ENCODE results near the gene INSL3.
"Not testable (repeated sequence)": the region's sequence is repeated elsewhere in the genome, so short reads cannot be mapped to it uniquely, and the experiment has no call there.

Gene INSL3

DNA sequence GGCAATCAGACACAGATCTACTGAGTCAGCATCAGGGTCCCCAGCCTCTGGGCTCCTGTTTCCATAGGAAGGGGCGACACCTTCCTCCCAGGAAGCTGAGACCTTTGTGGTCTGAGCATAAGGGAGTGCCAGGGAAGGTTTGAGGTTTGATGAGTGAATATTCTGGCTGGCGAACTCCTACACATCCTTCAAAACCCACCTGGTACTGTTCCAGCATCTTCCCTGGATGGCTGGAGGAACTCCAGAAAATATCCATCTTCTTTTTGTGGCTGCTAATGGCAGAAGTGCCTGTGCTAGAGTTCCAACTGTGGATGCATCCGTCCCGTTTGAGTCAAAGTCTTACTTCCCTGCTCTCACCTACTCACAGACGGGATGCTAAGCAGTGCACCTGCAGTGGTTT is 9.2 kb downstream of the INSL3 start:
- no peak for DNase-seq (ENCODE audit: low read depth)

DNA sequence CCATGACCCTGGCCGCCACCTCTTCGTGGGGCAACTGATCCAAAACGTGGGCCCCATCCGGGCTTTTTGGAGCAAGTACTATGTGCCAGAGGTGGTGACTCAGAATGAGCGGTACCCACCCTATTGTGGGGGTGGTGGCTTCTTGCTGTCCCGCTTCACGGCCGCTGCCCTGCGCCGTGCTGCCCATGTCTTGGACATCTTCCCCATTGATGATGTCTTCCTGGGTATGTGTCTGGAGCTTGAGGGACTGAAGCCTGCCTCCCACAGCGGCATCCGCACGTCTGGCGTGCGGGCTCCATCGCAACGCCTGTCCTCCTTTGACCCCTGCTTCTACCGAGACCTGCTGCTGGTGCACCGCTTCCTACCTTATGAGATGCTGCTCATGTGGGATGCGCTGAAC is 9.6 kb downstream of the INSL3 start:
- no peak for DNase-seq (ENCODE audit: low read depth)

DNA sequence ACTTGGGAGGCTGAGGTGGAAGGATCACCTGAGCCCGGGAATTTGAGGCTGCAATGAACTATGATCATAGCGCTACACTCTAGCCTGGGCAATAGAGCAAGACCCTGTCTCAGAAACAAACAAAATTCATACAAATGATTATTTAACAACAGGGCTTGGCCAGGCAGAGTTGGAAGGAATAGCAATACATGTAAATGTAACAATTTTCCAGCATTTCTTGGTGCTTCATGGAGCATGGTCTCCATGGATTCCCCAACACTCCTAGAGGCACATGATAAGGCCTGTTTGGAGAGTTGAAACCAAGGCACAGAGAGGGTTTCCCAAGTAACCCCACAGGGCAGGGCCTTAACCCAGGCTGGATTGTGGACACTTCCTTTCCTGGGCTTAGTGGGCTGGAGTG is 10.2 kb downstream of the INSL3 start:
- DNase-seq (ENCODE audit: low read depth), result no peak

DNA sequence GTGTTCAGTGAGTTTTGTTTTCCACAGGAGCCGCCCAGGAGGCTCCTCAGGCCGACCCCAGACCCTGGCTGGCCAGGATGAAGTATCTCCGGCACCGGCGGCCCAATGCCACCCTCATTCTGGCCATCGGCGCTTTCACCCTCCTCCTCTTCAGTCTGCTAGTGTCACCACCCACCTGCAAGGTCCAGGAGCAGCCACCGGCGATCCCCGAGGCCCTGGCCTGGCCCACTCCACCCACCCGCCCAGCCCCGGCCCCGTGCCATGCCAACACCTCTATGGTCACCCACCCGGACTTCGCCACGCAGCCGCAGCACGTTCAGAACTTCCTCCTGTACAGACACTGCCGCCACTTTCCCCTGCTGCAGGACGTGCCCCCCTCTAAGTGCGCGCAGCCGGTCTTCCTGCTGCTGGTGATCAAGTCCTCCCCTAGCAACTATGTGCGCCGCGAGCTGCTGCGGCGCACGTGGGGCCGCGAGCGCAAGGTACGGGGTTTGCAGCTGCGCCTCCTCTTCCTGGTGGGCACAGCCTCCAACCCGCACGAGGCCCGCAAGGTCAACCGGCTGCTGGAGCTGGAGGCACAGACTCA is 13.5 kb downstream of the INSL3 start:
- no peak for DNase-seq (ENCODE audit: low read depth)

DNA sequence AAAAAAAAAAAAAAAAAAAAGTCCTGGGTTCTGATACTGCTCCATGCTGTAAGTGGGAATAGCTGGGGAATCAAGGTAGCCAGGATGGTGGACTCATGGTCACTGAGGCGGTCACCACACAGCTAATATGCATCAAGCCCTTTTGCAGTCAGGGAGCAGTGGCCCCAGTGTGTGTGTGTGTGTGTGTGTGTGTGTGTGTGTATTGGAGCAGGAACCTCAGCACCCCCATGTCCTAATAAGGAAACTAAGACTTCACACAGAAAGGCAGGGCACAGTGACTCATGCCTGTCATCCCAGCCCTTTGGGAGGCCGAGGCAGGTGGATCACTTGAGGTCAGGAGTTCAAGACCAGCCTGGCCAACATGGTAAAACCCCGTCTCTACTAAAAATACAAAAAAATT is 14.4 kb downstream of the INSL3 start:
- DNase-seq (ENCODE audit: low read depth), result no peak

DNA sequence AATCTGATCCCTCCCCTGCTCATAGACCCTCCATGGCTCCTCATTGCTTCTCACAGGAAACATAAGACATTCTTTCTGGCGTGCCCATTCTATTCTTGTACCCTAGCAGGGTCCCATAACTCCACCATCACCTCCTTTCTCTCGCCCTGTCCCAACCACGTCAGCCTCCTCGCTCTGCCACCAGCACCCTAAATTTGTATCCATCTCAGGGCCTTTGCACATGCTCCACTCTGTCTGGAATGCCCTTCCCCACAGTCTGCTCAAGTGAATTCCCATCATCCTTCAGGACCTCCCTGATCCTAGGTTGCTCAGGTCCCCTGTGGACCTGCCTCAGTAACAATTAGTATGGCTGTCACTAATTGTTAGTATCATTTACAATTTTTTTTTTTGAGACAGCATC is 15.9 kb downstream of the INSL3 start:
- no peak for DNase-seq (ENCODE audit: low read depth)

DNA sequence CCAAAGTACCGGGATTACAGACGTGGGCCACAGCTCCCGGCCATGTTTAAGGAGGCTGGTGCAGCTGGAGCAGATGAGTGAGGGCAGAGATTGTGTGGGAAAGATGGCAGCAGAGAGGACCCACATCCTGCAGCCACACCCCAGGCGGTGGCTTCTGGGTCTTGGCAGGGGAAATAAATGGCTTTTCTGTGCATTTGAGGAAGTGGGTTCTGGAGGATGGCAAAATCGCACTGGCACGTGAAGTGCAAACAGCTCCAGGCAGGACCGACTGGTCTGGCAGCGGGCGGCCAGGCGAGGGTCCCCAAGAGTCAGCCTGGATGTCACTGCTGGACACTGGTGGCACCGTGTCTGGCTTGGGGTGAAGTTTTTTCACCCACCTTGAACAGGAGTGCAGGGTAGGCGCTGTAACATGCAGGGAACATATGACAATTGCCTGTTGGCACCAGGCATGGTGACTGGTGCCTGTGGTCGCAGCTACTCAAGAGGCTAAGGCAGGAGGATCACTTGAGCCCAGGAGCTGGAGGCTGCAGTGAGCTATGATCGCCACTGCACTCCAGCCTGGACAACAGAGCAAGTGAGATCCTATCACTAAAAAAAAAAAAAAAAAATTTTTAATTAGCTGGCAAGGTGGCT is 17.9 kb downstream of the INSL3 start:
- DNase-seq (ENCODE audit: low read depth), result no peak

DNA sequence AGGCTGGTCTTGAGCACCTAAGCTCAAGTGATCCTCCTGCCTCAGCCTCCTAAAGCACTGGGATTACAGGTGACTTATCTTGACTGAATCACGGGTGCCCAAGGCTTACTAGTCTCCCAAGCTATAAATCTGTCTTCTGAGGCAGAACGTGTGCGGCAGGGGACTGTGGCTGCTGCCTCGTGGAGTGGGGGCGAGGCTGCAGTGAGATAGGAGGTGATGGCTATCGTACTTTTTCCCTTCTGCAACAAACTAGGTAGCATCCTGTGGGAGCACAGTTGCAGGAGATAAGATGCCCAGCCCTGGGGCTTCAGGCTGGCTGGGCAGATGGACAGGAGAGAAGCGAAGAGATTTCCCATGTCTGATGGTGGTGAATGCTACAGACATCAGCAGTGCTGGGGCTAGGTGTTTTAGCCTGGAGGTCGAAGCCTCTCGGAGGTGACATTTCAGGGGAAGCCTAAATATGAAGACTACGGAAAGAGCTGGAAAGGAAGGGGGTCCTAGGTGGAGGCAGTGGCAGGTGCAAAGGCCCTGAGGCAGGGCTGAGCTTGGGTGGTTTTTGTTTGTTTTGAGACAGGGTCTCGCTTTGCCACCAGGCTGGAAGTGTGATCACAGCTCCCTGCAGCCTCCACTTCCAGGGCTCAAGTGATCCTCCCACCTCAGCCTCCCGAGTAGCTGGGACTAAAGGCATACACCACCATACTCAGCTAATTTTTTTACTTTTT is 19.0 kb downstream of the INSL3 start:
- DNase-seq (ENCODE audit: low read depth), result no peak

DNA sequence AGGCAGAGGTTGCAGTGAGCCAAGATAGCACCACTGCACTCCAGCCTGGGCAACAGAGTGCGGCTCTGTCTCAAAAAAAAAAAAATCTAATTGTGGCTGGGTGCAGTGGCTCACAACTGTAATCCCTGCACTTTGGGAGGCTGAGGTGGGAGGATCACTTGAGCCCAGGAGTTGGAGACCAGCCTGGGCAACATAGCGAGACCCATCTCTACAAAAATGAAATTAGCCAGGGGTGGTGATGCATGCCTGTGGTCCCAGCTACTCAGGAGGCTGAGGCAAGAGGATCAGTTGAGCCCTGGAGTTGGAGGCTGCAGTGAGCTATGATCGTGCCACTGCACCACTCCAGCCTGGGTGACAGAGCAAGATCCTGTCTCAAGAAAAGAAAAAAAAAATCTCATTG is 22.7 kb downstream of the INSL3 start:
- not testable (repeated sequence) for DNase-seq (ENCODE audit: low read depth)

DNA sequence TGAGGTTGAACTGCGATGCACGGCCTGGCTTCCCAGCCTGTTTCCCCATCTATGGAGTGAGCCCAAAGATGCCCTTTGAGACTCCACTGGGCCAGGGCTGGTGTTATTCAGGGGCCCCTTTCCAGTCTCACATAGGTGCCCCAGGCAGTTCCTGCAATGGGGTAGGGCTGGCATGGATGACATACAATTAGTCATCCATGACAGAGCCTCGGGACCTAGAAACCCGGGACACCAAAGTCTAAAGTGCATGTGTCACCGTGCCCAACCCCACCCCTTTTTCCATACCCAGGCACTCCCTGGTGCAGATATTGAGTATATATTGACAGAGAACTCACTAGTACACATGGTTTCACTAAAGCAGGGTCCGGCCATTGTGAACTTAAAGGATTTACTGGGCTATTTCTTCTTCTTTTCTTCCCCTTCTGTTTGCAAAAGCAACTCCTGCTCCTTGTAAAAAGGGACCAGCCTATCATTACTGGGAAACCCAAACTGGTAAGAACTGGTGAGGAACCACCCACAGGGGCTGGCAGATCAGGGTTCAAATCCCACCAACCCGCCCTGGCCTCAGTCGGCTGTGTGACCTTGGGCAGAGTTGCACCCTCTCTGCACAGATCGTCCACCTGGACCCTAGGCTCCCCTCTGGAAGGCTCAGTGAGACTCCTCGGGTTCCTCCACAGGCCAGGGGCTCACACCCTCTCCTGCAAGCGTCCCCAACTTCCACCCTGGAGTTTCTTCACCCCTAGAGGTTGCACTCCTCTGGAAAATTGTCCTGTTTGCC is 23.7 kb downstream of the INSL3 start:
- no peak for DNase-seq (ENCODE audit: low read depth)

DNA sequence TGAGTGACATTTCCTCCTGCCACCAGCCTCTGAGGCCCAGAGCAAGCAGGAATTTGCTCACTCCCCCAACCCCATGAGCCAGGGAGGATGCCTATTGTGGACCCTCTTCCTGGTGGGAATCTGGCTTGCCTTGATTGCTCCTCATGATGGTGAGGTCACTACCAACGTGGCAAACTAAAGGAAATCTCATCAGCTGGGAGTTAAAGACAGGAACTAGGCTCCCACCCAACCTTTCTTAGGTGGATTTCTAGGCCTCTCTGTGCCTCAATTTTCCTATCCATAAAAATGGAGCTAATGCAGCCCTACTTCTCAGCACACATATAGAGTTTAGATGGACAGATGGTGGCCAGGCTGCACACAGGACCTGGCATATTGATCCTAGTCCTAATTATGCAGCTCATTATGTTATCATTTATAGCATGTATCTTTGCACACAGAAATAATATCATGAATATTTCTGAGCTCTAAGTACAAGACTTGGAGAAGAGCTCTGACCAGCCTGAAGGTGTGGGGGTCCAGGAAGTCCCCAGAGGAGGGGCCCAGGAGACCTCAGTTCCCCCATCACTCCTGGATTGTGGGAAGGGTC is 24.4 kb downstream of the INSL3 start:
- no peak for DNase-seq (ENCODE audit: low read depth)

DNA sequence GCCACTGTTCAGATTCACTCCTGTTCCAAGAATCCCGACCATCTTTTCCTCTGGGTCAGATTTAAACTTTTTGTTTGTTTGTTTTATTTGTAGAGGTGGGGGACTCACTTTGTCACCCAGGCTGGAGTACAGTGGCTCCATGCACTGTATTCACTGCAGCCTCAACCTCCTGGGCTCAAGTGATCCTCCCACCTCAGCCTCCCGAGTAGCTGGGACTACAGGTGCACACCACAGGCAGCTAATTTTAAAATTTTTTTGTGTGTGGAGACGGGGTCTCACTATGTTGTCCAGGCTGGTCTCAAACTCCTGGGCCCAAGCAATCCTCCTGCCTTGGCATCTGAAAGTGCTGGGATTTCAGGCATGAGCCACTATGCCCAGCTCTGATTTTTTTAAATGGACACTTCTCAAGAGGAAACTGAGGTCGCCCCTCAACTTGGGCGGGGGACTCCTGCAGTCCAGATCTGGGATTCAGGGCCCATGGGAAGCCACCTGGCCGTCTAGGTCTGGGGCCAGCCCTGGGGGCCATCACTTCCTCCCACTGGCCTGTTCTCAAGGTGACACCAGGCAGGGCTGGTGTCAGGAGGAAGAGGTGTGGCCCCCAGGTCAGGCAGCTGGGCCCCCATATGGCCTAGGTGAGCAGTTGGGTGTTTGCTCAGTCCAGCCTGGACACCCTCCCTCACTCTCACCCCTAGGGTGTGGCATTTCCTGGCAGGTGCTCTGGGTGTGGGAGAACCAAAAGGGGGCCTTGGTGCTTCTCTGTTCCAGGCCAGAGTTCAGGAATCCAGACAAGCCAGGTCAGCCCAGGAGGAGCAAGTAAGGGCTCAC is 25.1 kb downstream of the INSL3 start:
- DNase-seq (ENCODE audit: low read depth), result no peak

DNA sequence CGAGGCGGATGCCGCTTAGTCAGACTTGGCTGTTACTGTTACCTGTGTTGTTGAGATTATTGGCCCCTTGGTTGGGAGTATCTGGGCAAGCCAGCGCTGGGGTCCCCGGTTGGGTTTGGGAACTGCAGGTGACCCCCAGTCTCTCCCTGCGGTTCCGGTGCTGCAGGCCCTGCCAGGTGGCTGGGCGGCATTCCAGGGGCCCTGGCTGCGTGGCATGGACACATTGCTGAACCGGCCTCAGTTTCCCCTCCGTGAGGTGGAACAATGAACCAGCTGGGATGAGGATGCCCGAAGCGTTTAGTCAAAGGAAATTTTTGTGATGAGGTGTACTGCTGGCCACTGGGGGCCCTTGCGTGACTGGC is 25.8 kb downstream of the INSL3 start:
- no peak for DNase-seq (ENCODE audit: low read depth)

DNA sequence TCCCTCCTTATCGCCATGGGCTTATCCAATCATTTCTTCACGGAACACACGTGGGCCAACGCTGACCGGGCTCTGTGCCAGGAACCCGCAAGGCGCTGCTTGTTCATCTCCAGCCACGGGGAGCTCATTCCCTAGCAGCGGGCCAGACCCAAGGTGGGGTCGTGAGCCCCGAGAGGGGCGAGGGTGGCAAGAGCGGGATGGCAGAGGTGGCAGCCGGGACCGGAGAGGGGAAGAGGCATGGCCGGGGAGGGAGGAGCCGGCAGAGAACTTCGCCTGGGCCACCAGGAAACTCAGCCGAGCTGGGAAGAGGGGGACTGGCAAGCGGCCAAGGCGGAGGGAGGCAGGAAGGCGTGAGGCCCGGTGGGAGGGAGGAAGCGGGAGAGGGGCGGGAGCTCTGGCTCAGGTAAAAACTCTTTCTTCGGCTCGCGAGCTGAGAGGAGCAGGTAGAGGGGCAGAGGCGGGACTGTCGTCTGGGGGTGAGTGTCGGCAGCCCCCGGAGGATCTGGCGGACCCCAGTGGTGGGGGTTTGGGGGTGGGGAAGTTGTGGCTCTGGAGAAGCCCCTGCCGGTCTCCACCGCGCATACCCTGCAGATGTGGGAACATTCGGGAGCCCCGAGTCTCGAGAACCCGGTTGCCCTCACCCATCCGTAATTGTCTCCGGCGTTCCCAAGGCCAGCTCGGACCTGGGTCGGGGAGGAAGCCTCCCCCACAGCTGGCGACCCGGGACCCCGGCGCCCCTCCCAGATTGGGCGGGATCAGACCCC is 26.4 kb downstream of the INSL3 start, which contains the start of gene B3GNT3:
B3GNT3 (plus strand) TSS at position 408 of the 764 bp plus-strand sequence. CDS start 12,670 bp downstream, outside the sequence.
- peak; percentile 30 for DNase-seq (ENCODE audit: low read depth)

DNA sequence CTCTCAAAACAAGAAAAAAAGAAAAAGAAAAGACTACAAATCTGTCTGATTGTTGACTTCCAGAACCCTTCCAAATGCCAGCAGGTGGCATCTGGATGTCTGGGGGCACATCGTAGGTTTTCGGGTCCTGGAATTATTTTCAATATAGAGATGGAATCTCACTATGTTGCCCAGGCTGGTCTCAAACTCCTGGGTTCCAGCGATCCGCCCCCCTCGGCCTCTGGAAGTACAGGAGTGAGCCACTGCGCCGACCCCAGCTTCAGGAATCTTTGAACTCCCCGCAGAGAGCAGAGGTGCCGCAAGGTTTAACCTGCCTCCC is 26.9 kb downstream of the INSL3 start:
- DNase-seq (ENCODE audit: low read depth), result no peak

DNA sequence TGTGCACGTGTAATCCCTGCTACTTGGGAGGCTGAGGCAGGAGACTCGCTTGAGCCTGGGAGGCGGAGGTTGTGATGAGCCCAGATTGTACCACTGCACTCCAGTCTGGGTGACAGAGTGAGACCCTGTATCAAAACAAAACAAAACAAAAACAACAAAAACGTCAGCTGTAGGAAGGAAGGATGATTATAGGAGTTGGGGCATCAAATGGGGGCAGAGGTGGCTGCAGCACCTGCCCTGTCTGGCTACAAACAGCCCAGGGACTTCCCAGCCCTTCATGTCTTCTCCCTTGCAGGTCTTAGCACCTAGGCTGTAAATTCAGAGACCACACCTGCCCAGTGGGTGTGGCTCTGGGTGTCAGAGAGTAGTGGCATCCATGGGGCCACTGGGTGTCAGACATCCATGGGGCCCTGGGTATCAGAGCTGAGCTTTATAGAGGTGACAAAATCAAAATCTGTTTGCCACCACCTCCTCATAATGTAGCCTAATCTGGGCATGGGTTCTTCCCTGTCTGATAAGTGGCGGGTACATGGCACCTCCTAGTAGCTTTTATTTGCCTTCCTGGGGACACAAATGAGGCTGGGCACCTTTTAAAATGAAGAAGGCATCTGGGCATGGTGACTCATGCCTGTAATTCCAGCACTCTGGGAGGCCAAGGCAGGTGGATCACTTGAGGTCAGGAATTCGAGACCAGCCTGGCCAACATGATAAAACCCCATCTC is 31.1 kb downstream of the INSL3 start:
- DNase-seq (ENCODE audit: low read depth), result no peak

DNA sequence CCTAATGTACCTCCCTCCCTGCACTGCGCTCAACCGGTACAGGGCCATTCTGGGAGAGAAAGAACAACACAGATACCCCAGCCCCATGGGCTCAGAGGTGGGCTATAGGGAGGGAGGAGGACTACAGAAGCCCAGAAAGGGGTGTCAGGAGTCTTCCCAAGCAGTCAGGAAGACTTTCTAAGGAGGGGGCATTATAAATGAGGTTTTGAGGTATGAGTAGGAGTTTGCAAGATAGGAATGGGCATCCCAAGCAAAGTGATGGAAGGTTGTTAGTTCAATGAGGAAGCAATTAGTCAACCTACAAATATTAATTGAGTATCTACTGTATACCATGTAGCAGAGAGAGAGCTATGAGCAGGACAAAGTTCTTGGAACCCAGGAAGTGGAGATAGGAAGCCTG is 32.7 kb downstream of the INSL3 start:
- DNase-seq (ENCODE audit: low read depth), result no peak

DNA sequence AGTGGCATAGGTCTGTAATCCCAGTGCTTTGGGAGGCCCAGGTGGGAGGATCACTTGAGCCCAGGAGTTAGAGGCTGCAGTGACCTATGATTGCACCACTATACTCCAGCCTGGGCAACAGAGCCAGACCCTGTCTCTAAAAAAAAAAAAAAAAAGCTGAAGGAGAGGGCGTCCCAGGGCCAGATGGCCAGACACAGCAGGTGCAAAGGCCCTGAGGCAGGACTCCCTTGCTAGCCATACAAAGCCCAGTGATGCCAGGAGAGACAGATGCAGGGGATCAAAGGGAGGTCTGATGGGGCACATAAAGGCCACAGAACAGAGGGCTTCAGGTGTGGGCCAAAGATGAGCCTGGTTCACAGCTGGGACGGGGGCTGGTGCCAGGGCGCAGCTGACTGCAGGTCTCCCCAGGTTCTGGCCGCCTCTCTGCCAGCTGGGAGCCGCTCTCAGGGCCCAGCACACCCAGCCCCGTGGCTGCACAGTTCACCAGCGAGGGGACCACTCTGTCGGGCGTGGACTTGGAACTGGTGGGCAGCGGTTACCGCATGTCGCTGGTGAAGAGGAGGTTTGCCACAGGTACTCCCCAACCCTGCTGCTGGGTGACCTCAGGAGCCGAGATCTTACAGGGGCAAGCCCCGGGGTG is 33.9 kb downstream of the INSL3 start:
- no peak for DNase-seq (ENCODE audit: low read depth)

DNA sequence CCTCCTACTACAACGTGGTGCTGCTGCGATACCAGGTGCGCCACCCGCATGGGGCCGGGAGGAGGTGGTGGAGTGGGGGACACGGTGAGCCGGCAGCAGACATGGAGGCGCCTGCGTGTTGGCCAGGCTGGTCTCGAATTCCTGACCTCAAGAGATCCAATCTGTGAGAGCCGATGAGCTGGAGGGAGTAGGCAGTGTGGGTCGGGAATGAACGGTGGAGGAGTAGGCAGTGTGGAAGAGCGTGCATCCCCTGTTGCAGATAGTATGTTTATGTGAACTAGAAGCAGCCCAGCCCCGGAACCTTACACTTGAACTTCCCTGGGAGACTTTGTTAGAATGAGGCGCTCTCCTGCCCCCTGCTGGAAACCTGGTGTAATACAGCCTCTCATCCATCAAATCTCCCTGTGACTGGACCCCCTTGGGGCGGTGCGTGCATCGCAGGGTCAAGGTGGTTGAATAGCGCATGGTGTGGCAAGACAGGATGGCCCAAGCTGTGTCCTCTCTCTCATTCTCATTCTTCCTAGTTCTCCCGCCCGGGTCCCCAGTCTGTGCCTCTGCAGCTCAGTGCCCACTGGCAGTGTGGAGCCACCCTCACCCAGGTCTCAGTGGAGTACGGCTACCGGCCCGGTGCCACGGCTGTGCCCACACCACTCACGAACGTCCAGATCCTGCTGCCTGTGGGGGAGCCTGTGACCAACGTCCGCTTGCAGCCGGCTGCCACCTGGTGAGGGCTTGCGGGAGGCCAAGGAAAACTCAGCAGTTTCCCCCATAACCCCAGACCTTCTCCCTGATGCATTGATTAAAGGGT is 36.9 kb downstream of the INSL3 start:
- DNase-seq (ENCODE audit: low read depth), result peak; percentile 61
